Loucy (cell line): ENCODE results near the gene FOSL1.

Source experiments
- H2AFZ ChIP-seq: fragments of 200-600 bp; sonication (generic); 2 replicates; pipeline ENCODE4 v1.6.0; 2016; ENCODE audit warnings: antibody characterized with exemption, mild to moderate bottlenecking, low read length, moderate library complexity
- H3F3A ChIP-seq: fragments of 200-600 bp; 2 replicates; pipeline ENCODE4 v1.6.0; 2016; ENCODE audit warnings: antibody characterized with exemption, low read depth, mild to moderate bottlenecking
- H3K27me3 ChIP-seq: fragments of 200-600 bp; sonication (generic); 2 replicates; pipeline ENCODE4 v1.6.1; 2014; ENCODE audit warnings: low read length, mild to moderate bottlenecking; ENCODE audit not compliant: insufficient read depth, poor library complexity, severe bottlenecking
- H3K36me3 ChIP-seq: fragments of 200-600 bp; sonication (generic); 2 replicates; pipeline ENCODE4 v1.6.1; 2016; ENCODE audit warnings: low read length; ENCODE audit not compliant: insufficient read depth
- H3K4me1 ChIP-seq: fragments of 200-600 bp; sonication (generic); 2 replicates; pipeline ENCODE4 v1.5.1; 2014; ENCODE audit warnings: low read length, mild to moderate bottlenecking; ENCODE audit not compliant: insufficient read depth, poor library complexity, severe bottlenecking
- H3K4me2 ChIP-seq: fragments of 200-600 bp; sonication (generic); 2 replicates; pipeline ENCODE4 v1.6.0; 2014; ENCODE audit warnings: antibody characterized with exemption, low read length, low read depth, mild to moderate bottlenecking; ENCODE audit not compliant: poor library complexity, severe bottlenecking
- H3K4me3 ChIP-seq: fragments of 200-600 bp; sonication (generic); 2 replicates; pipeline ENCODE4 v1.5.1; 2014; ENCODE audit warnings: low read length, mild to moderate bottlenecking, mixed read lengths; ENCODE audit not compliant: poor library complexity, severe bottlenecking
- H3K79me2 ChIP-seq: fragments of 200-600 bp; sonication (generic); 2 replicates; pipeline ENCODE4 v1.6.1; 2014; ENCODE audit warnings: low read length; ENCODE audit not compliant: insufficient read depth
- H3K9ac ChIP-seq: fragments of 200-600 bp; sonication (generic); 2 replicates; pipeline ENCODE4 v1.6.0; 2014; ENCODE audit warnings: mild to moderate bottlenecking, low read depth, low read length, moderate library complexity; ENCODE audit not compliant: poor library complexity, severe bottlenecking
- H3K9me2 ChIP-seq: fragments of 200-600 bp; sonication (generic); replicated peaks from 2 replicates; pipeline ENCODE4 v1.6.1; 2016; ENCODE audit warnings: low read depth, low read length, mixed read lengths
- H3K9me3 ChIP-seq: fragments of 200-600 bp; sonication (generic); 2 replicates; pipeline ENCODE4 v1.6.1; 2014; ENCODE audit warnings: mild to moderate bottlenecking, antibody characterized with exemption, low read length, low read depth; ENCODE audit not compliant: insufficient read depth
- H4K20me1 ChIP-seq: fragments of 200-600 bp; sonication (generic); 2 replicates; pipeline ENCODE4 v1.6.0; 2014; ENCODE audit warnings: antibody characterized with exemption, low read length, mild to moderate bottlenecking; ENCODE audit not compliant: insufficient read depth, poor library complexity, severe bottlenecking
- CTCF ChIP-seq: fragments of 200-600 bp; sonication (generic); conservative IDR thresholded peaks from 2 replicates; pipeline ENCODE4 v1.5.1; 2014; ENCODE audit warnings: mild to moderate bottlenecking, antibody characterized with exemption, low read length
- EZH2phosphoT487 ChIP-seq: fragments of 200-600 bp; IDR thresholded peaks from 2 replicates; pipeline ENCODE4 v1.6.1; 2018; ENCODE audit warnings: antibody characterized with exemption, mild to moderate bottlenecking, moderate library complexity, borderline replicate concordance

FOSL1 gene

GRCh38 chr11:65915821-65916251 lies 15.6 kb upstream of the FOSL1 start:
- H2AFZ ChIP-seq, result no peak overlapping the region
- H3K4me2 ChIP-seq, result peak overlapping the region; percentile 97
- H3K4me1 ChIP-seq, result peaks cover 30% of the 10 kb centered on the region
- H3K36me3 ChIP-seq, result no peaks in the 10 kb centered on the region
- no peaks in the 10 kb centered on the region for H3K9me3 ChIP-seq
- H3K4me3 ChIP-seq, result no peak overlapping the region
- H3K9me2 ChIP-seq, result no peaks in the 10 kb centered on the region
- H3F3A ChIP-seq, result no peaks in the 10 kb centered on the region
- peaks cover 15% of the 10 kb centered on the region for H4K20me1 ChIP-seq
- TF ChIP-seq EZH2phosphoT487, result no peak
- TF ChIP-seq CTCF, result no peak
- H3K27me3 ChIP-seq, result no peaks in the 10 kb centered on the region
- H3K79me2 ChIP-seq, result peaks cover 40% of the 10 kb centered on the region
- H3K9ac ChIP-seq, result no peak overlapping the region

- TF ChIP-seq CTCF (no peak), EZH2phosphoT487 (no peak)
- Histone ChIP-seq H3K4me3 (no peak overlapping the region), H2AFZ (no peak overlapping the region), H3K9me2 (no peaks in the 10 kb centered on the region), H3K36me3 (no peaks in the 10 kb centered on the region), H4K20me1 (peaks cover 10% of the 10 kb centered on the region), H3K9me3 (no peaks in the 10 kb centered on the region), H3F3A (no peaks in the 10 kb centered on the region), H3K4me2 (peak overlapping the region; percentile 17), H3K4me1 (peaks cover 25% of the 10 kb centered on the region), H3K9ac (no peak overlapping the region), H3K27me3 (no peaks in the 10 kb centered on the region), H3K79me2 (peaks cover 35% of the 10 kb centered on the region)
Measured at GRCh38 chr11:65915101-65915820, 15.1 kb upstream of the FOSL1 start.

DNA sequence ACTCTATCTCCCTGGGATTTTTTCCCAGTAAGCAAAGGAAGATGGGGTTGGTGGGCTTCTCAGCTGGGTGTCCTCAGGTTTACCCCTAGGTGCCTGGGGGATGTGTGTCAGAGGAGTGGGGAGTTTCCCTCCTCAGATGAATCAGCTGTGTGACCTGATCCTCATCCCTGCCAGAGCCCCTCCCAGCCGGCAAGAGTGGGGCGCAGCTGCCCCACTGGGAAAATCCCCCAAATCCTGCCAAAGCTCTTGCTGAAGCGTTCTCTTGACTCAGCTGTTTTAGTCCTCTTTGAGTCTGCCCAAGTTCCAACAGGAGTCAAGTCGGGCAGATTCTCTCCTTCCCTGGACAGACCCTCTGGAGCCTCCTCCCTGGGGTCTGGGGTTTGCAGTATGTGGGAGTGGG lies 12.7 kb upstream of the FOSL1 start:
- Histone ChIP-seq H3K4me1 (peaks cover 16% of the 10 kb centered on the region), H3K9me2 (no peaks in the 10 kb centered on the region), H3K4me2 (no peak overlapping the region), H3K79me2 (peaks cover 19% of the 10 kb centered on the region), H2AFZ (no peak overlapping the region), H3K4me3 (no peak overlapping the region), H3K9me3 (no peaks in the 10 kb centered on the region), H3K36me3 (no peaks in the 10 kb centered on the region), H3F3A (no peaks in the 10 kb centered on the region), H3K27me3 (no peaks in the 10 kb centered on the region), H4K20me1 (no peaks in the 10 kb centered on the region), H3K9ac (no peak overlapping the region)
- TF ChIP-seq CTCF, result no peak
- no peak for TF ChIP-seq EZH2phosphoT487
